VCaP (cell line): Measurements from ENCODE around the gene MYO5C.

ENCODE experiments used
- H3K27ac ChIP-seq: fragments of 450-650 bp; 2 replicates; pipeline ENCODE4 v1.5.1; 2017
- CTCF ChIP-seq: fragments of 450-650 bp; conservative IDR thresholded peaks from 2 replicates; pipeline ENCODE4 v1.5.1; 2017; ENCODE audit warnings: mild to moderate bottlenecking, moderate library complexity

Gene MYO5C

GRCh38 chr15:52206446-52206845 lies 89.2 kb downstream of the MYO5C start:
- no peak overlapping the region for H3K27ac ChIP-seq
- no peak for TF ChIP-seq CTCF

- no peak overlapping the region for H3K27ac ChIP-seq
- no peak for TF ChIP-seq CTCF
These were observed 90.9 kb downstream of the MYO5C start for GRCh38 chr15:52204657-52205056.

- TF ChIP-seq CTCF = no peak
- no peak overlapping the region for H3K27ac ChIP-seq
These were observed 94.7 kb downstream of the MYO5C start for GRCh38 chr15:52200831-52201365.

GRCh38 chr15:52199271-52199670 lies 96.3 kb downstream of the MYO5C start:
- TF ChIP-seq CTCF = no peak
- no peak overlapping the region for H3K27ac ChIP-seq

GRCh38 chr15:52196891-52197290 lies 98.7 kb downstream of the MYO5C start:
- no peak overlapping the region for H3K27ac ChIP-seq
- TF ChIP-seq CTCF = no peak

- H3K27ac ChIP-seq = no peak overlapping the region
- TF ChIP-seq CTCF = no peak
These were observed 101.8 kb downstream of the MYO5C start for GRCh38 chr15:52193791-52194190.

- no peak overlapping the region for H3K27ac ChIP-seq
- TF ChIP-seq CTCF = no peak
These were observed 102.3 kb downstream of the MYO5C start for GRCh38 chr15:52193321-52193720.

GRCh38 chr15:52191207-52191606 lies 104.4 kb downstream of the MYO5C start, which contains the start of gene GNB5:
TSS of gene GNB5 (minus strand) at chr15:52191392. CDS start at chr15:52184676, 6,716 bp downstream.
- H3K27ac ChIP-seq = no peak within 1 kb of the TSS
- TF ChIP-seq CTCF = no peak
